Activated CD4-positive, alpha-beta T cell treated with anti-CD3 and anti-CD28 coated beads, Interleukin-2, amount 50 U/mL, for 1 hour (primary cell): Measurements from ENCODE around the gene GALR1.
"Not testable (repeated sequence)": the region's sequence is repeated elsewhere in the genome, so short reads cannot be mapped to it uniquely, and the experiment has no call there.

Experiments used
- DNase-seq: peaks from one replicate; pipeline ENCODE4 v3.0.0-alpha.2; 2020

Gene GALR1

DNA sequence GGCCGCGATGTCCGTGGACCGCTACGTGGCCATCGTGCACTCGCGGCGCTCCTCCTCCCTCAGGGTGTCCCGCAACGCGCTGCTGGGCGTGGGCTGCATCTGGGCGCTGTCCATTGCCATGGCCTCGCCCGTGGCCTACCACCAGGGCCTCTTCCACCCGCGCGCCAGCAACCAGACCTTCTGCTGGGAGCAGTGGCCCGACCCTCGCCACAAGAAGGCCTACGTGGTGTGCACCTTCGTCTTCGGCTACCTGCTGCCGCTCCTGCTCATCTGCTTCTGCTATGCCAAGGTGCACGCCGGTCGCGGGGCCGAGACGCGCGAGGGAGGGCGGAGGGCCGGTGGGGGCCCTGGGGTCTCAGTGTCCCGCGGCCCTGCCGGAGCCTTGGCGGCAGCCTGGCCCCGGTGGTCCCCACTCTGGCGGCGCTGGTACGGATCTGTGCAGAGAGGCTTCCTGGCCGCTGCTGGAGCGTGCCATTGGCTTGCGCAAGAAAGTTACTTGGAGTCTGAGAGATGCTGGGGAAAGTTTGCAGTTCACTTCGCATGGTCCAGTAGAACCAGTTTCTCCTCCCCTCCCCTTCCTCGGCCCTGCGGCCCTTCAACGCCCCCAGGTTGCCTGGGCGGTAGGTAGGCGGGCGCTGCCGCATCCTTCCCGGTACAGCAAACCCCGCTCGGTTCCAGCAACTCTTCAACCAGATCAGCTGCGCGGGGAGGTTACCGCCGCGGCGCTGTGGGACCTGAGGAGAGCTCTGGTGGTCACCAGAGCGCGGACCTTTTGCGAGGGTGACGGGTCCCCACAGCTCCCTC, 1.5 kb downstream of the GALR1 start:
- DNase-seq = no peak

DNA sequence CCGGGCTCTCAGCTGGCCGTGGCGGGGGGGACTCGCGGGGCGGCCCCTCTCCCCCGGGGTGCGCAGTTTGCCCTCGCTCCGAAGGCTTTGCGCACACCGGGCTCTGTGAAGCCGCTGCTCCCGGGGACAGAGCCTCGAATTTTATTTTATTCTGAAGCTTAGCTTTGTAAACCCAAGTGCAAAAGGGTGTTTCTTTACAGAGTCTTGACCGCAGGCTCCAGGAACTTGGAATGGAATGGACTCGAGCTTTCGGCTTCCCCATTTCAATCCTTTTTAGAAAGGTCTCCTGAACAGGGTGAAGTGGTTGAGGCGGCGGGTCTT, 2.0 kb downstream of the GALR1 start:
- no peak for DNase-seq

DNA sequence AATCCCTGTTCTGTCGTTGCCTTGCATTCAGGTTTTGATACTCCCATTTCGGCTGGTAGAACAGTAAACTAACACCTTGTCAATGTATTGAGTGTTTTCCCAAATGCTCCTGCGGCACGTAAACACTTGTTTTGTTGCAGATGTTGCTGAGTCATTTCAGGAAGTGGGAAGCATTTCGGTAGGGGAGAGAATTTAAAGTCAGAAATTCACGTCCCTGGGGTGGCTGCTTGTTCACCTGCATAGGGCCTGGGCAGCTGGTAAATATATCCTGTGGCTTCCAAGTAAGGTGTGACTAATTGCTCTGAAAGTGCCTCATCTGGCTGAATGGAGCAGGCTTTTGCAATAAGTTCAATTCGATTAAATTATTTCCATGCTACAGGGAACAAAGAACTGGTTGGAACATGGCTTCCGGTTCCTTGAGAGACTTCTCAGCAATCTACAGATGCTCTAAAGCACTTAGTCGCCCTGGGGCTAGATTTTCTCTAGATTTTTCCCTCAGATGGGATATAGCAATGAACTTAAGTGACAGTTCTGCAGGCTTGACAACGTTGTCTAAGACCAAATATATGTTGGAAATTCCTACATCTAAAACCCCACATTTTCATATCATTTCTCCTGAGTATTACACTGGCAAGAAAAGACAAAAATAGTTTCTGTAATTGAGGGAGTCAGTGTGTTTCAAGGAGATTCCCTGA, 5.2 kb downstream of the GALR1 start:
- no peak for DNase-seq

DNA sequence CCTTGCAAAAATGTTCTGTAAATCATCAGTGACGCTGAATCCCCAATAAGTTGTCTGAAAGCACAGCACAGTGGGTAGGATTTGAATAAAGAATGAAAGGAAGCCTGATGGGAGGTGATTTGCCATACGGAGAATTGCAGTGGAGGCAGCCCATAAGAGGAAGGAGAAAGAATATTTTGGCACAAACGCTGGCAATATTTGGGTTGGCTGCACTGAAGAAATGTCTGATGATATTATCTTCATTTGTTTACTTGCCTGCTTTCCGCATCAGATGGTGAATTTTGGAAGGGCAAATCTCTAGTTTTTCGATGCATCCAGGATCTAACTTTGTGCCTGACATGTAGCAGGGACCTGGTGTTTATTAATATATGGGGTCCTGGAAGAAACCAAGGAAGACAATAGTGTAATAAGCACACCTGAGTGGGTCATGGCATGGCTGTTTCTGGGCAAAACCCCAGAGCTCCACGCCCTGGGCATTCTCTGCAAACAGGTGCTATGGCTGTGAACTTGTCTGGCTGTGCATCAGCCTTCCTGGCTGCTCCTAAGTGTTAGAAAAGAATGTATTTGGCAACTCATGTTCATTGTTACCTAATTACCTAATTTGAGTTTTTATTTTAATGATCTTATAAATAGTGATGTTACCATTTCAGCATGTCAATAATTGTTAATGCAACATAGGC, 5.9 kb downstream of the GALR1 start:
- no peak for DNase-seq

DNA sequence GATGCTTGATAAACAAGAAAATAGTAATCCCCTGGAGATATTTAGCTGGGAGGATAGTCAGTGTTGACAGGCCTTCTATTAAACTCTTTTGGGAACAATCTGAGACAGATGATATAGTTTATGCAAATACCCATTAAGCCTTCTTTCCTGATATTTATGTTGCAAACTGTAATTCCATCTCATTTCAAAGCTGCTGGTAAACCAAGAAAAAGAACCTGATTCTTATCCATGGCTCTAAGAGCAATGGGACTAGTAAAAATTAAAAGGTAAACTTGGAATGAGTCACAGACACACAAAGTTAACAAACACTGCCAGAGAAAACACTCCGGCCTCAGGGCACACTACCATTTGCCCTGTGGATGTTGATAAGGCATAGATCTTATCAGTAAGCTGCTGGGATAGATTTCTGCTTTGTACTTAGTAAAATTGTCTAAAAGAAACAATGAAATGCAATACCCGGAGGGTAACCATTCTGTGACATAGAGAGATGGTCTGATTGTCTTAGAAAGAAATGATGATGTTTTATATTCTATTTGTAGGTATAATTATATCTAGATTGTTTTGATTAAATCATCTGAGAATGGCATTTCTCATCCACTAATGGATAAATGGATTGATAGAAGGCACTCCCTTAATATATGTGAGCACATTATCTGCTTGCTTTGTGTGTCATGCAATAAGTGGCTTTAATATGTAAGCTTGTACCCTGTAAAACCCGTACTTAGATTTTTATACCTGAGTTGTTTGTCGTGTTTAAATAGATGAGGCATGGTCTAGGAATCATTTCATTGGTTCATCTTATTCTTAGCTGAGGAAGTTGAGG, 13.2 kb downstream of the GALR1 start:
- no peak for DNase-seq

DNA sequence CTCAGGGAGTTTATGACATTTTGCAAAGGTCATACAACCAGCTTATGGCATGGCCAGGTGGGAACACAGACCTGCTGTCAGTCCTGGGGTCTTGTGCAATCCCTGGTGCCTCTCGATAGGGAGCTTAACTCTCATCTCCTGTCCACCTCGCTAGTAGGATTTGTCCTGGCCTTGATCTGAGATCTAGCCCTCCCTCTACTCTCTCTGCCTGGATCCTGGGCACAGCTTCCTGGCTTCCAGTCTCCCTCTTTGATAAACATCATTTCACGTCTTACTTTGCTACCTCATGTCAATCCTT, 13.8 kb downstream of the GALR1 start:
- DNase-seq = no peak

- DNase-seq = no peak
Observed at GRCh38 chr18:77267969-77268368, 18.3 kb downstream of the GALR1 start.

GRCh38 chr18:77268456-77268855, 18.8 kb downstream of the GALR1 start:
- no peak for DNase-seq

- no peak for DNase-seq
Observed at GRCh38 chr18:77271576-77272481, 22.2 kb downstream of the GALR1 start.

DNA sequence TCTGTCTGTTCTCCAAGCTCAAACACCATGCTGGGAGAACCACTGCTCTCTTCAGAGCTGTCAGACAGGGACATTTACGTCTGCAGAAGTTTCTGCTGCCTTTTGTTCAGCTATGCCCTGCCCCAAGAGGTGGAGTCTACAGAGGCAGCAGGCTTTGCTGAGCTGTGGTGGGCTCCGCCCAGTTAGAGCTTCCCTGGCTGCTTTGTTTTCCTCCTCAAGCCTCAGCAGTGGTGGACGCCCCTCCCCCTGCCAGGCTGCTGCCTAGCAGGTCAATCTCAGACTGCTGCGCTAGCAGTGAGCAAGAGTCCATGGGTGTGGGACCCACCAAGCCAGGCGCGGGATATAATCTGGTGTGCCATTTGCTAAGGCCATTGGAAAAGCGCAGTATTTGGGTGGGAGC, 41.2 kb downstream of the GALR1 start:
- DNase-seq = not testable (repeated sequence)

DNA sequence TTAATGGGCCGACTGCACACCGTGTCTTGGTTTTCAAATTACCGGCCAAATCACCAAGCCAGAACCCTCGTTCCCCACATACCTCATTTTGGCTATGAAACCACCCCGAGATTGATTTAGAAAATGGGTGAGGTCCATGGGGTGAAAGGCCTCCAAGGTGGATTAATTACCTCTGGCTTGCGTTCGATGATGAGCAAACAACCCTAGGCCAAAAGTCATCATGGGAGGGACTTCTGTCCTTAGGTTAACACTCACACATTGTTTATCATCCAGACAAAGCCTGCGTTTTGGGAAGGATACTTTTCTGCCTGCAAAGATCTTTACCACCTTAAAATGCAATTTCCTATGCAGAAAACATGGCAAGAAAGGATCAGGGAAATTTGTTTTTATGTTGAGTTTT, 48.5 kb downstream of the GALR1 start:
- no peak for DNase-seq

- no peak for DNase-seq
Observed at GRCh38 chr18:77299706-77300105, 50.1 kb downstream of the GALR1 start.

- no peak for DNase-seq
Observed at GRCh38 chr18:77300579-77300978, 50.9 kb downstream of the GALR1 start.

DNA sequence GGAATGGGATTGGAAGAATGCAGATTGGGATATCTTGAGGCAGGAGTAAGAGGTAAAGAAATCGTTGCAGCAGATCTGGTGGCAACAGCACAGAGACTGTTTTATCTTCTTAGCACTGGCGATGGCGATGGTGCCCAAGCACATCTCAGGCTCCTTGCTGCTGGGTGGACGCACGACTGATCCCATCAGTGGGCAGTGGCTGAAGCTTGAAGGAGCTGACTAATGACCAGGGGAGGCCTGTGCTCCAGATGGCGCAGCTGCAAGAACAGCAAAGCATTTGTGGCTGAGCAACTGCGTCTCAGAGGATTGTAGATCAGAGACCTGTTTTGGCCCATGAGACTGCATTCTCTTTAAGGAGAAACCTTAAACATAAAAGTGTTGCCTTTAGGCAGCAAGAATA, 54.6 kb downstream of the GALR1 start:
- DNase-seq = no peak

- DNase-seq = no peak
Observed at GRCh38 chr18:77305676-77306075, 56.0 kb downstream of the GALR1 start.

DNA sequence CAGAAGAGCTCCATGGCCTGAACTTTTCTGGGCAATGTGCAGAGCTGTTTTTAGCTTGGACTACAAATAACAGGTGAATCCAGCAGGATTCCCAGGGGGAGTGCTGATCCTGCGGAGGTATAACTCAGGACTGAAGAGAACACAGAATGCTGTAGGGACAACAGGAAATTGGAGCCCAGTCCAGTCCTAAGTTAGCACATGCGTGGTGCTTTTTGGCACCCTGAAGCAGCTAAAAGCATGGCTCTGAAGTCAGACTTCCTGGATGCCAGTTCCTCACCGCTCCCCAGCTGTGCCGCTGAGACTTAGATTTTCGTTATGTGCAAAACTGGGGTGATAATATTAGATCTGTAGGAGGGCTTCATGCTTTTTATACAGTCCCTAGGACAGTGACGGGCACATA, 58.6 kb downstream of the GALR1 start:
- DNase-seq = no peak

DNA sequence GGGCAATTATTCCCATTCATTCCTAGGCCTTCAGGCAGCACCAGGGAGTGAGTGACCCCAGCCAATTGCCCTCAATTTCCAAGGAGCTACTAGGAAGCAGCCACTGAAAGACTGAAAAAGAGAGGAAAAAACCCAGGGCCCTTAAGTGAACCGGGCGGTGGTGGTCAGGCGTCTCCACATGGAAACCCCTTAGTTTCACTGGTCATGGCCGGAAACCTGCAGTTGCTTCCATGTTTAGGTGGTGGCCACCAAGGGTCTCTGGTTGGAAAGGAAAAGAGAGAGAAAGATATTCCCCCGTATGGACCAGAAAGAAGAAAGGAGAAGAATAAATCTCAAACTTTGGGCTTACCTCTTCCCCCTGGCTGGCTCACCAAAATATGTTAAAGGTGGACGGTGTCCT, 64.9 kb downstream of the GALR1 start:
- DNase-seq = no peak

GRCh38 chr18:77314952-77315351, 65.3 kb downstream of the GALR1 start:
- no peak for DNase-seq

DNA sequence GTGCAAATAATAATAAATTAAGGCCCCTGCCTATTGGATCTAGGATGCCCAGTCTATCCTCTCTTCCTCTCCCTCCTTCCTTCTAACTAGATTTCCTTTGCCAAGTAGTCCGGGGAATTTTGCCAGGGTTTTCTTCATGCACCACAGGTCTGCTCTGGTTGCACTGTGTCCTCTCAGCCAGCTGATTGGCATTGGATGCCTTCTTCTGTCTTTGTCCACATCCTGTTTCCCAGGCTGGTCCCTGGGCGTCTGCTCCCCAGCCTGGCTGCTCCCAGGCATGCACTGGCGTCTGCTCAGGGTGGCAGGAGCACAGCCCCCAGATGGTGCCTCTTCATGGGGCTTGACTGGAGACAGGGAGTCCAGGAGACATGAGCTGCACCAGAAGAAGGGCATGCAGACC, 66.4 kb downstream of the GALR1 start:
- no peak for DNase-seq

- no peak for DNase-seq
Observed at GRCh38 chr18:77316641-77317040, 67.0 kb downstream of the GALR1 start.

DNA sequence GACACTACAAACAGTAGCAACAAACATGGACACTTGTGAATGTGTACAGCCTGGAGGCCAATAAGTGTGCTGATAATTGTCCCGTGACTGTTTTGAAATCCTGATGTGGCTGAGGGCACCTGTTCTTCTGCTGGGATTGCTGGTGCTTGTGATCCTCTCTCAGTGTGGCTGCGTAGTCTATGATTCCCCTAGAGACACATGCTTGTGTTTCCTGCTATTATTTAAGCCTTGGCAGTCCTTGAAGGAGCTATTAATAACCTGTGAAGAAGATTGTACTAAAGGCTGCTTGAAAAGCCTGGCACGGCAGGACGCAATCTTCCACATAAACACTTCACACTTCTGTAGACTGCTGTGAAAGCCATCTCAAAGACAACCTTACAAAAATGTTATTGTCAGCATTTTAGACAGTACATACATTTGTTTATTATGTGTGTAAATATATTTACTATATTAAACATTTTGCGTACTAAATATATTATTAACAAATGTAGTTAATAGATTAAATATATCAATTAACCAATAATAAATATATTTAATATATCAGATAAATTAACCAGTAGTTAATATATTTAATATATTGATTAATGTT, 71.4 kb downstream of the GALR1 start:
- DNase-seq = no peak
